Caco-2 (cell line): Measurements from ENCODE around the gene DGKI. TPM values are rescaled to one million over a fixed set of nuclear protein-coding genes. Genes with fewer than 3 reads are reported as not detected.

Source experiments
- BruUV-seq: library from RNA; stranded (reverse); fragments of 400-500 nt; replicated peaks from 2 replicates; lab custom pipeline; 2021; lab: Mats Ljungman, UMichigan
- CTCF ChIA-PET: fragments of 300-600 bp; sonication (Branson Sonifier 250); formaldehyde crosslinking; loops from one replicate; lab custom pipeline; 2022; ENCODE audit warnings: antibody characterized with exemption; lab: Charles Lee
- POLR2A ChIA-PET: fragments of 300-600 bp; sonication (Branson Sonifier 250); formaldehyde crosslinking; loops from one replicate; lab custom pipeline; 2022; ENCODE audit warnings: antibody characterized with exemption; lab: Charles Lee
- DNase-seq, 2 experiments: peaks; one replicate each; pipeline versions ENCODE4 v3.0.0 to v3.0.0-alpha.2; 2020 to 2022
- H3K27me3 ChIP-seq: replicated peaks from 2 replicates; pipeline ENCODE4 v1.6.0; 2011; ENCODE audit warnings: low read length; ENCODE audit not compliant: control insufficient read depth, insufficient read depth
- H3K36me3 ChIP-seq: 2 replicates; pipeline ENCODE4 v1.5.1; 2011; ENCODE audit warnings: low read length; ENCODE audit not compliant: control insufficient read depth, insufficient read depth
- H3K4me1 ChIP-seq: fragments of 250-450 bp; sonication (Bioruptor Pico); 2 replicates; pipeline ENCODE4 v1.5.1; 2020; ENCODE audit warnings: mild to moderate bottlenecking
- H3K4me3 ChIP-seq: 2 replicates; pipeline ENCODE4 v1.5.1; 2011; ENCODE audit warnings: low read depth, mild to moderate bottlenecking, control low read depth, low read length
- H3K9me3 ChIP-seq: fragments of 250-450 bp; sonication (Bioruptor Pico); 2 replicates; pipeline ENCODE4 v1.5.1; 2020; ENCODE audit warnings: mild to moderate bottlenecking, moderate library complexity
- H3K27ac Mint-ChIP-seq: one replicate; pipeline ENCODE4 v1.8.0; 2022; ENCODE audit warnings: mixed read lengths; ENCODE audit not compliant: unreplicated experiment
- H3K27me3 Mint-ChIP-seq: one replicate; pipeline ENCODE4 v1.8.0; 2022; ENCODE audit warnings: mixed read lengths; ENCODE audit not compliant: insufficient read depth, unreplicated experiment
- H3K36me3 Mint-ChIP-seq: one replicate; pipeline ENCODE4 v1.8.0; 2022; ENCODE audit warnings: mild to moderate bottlenecking, mixed read lengths; ENCODE audit not compliant: insufficient read depth, unreplicated experiment
- H3K4me1 Mint-ChIP-seq: one replicate; pipeline ENCODE4 v1.8.0; 2022; ENCODE audit warnings: low read depth, mixed read lengths; ENCODE audit not compliant: unreplicated experiment
- H3K4me3 Mint-ChIP-seq: one replicate; pipeline ENCODE4 v1.8.0; 2022; ENCODE audit warnings: mild to moderate bottlenecking, moderate library complexity, mixed read lengths; ENCODE audit not compliant: unreplicated experiment
- H3K9me3 Mint-ChIP-seq: one replicate; pipeline ENCODE4 v1.8.0; 2022; ENCODE audit warnings: mixed read lengths; ENCODE audit not compliant: unreplicated experiment
- intact Hi-C: fragments of 100-400 bp; cut with micrococcal nuclease; formaldehyde crosslinking; loops from one replicate; pipeline ENCODE4 v1.10.0; 2022; ENCODE audit not compliant: unreplicated experiment
- total RNA-seq: library from RNA; stranded (reverse); gene quantifications from 2 replicates; pipeline ENCODE4 v1.2.3, GENCODE V29; 2022
- TF ChIP-seq, protein P1 (sequence below), 2 experiments: fragments of 200-600 bp in 1 of 2; IDR thresholded peaks; 1 replicate in 1 of 2; 2 replicates in 1 of 2; pipeline versions ENCODE4 v1.5.1 to v1.8.0; 2011 to 2022; ENCODE audit warnings: antibody characterized with exemption in 1 of 2, control low read depth in 1 of 2, inconsistent platforms in 1 of 2, low read depth in 1 of 2, low read length in 1 of 2, mild to moderate bottlenecking in 1 of 2, moderate library complexity in 1 of 2; ENCODE audit not compliant: insufficient read depth in 1 of 2, severe bottlenecking in 1 of 2, unreplicated experiment in 1 of 2

Gene DGKI
- total RNA-seq, 1 experiment from 2014 or later: 0.84 TPM

DNA sequence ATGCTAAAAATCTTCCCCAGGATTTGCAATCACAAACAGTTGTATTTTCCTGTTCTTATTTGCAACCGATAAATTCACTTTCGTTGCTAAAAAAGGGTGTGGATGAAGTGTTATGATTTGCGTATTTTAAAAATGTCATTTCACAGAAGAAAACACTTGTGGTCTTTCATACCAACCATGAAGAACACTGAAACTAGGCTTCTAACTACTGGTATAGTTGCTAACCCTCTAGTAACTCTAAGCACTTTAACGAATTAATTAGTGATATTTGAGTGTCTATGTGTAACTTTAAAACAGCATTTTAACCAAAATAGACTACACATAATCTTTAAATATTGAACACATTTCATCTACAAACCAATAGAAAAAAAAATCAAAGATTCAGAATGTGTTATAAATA lies 315.1 kb downstream of the DGKI start:
- CTCF ChIA-PET: no interaction called here
- Mint-ChIP-seq H3K27me3 (peaks cover 10% of the 10 kb centered on the region), H3K4me3 (no peak overlapping the region), H3K36me3 (no peaks in the 10 kb centered on the region), H3K4me1 (no peaks in the 10 kb centered on the region), H3K9me3 (no peaks in the 10 kb centered on the region), H3K27ac (no peak overlapping the region)
- Histone ChIP-seq H3K9me3 (no peaks in the 10 kb centered on the region), H3K36me3 (no peaks in the 10 kb centered on the region), H3K27me3 (no peaks in the 10 kb centered on the region), H3K4me1 (no peaks in the 10 kb centered on the region), H3K4me3 (no peak overlapping the region)
- TF ChIP-seq, protein P1, sequence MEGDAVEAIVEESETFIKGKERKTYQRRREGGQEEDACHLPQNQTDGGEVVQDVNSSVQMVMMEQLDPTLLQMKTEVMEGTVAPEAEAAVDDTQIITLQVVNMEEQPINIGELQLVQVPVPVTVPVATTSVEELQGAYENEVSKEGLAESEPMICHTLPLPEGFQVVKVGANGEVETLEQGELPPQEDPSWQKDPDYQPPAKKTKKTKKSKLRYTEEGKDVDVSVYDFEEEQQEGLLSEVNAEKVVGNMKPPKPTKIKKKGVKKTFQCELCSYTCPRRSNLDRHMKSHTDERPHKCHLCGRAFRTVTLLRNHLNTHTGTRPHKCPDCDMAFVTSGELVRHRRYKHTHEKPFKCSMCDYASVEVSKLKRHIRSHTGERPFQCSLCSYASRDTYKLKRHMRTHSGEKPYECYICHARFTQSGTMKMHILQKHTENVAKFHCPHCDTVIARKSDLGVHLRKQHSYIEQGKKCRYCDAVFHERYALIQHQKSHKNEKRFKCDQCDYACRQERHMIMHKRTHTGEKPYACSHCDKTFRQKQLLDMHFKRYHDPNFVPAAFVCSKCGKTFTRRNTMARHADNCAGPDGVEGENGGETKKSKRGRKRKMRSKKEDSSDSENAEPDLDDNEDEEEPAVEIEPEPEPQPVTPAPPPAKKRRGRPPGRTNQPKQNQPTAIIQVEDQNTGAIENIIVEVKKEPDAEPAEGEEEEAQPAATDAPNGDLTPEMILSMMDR (IDR thresholded peaks at IDR 0.05; ENCODE audit: insufficient read depth in 1 of 2, low read depth in 1 of 2, low read length in 1 of 2, severe bottlenecking in 1 of 2, unreplicated experiment in 1 of 2): no peak
- POLR2A ChIA-PET: no interaction called here
- no peak for DNase-seq
- intact Hi-C loops: no loop called here
- no TSS peak for BruUV-seq

DNA sequence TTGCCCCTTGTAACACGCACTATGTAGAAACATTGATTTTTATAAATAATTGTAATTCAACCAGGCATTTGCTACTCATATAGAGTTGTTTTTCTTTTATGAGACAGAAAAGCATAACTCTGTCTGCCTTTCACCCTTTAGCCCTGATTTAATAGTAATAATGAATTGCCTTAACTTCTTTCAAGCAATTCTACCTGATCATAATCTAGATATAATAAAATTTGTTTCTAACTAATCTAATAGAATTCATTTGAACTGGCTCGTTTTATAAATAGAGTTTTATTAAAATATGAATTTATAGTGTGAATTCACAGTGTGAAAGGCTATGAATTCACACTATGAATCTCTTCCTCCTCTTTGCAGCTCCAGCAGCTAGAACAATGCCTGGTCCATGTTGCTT lies 319.1 kb downstream of the DGKI start:
- Histone ChIP-seq H3K36me3 (no peaks in the 10 kb centered on the region), H3K9me3 (no peaks in the 10 kb centered on the region), H3K4me3 (no peak overlapping the region), H3K27me3 (no peaks in the 10 kb centered on the region), H3K4me1 (no peaks in the 10 kb centered on the region)
- no TSS peak for BruUV-seq
- Mint-ChIP-seq H3K9me3 (no peaks in the 10 kb centered on the region), H3K27me3 (peaks cover 21% of the 10 kb centered on the region), H3K27ac (no peak overlapping the region), H3K4me1 (no peaks in the 10 kb centered on the region), H3K4me3 (no peak overlapping the region), H3K36me3 (no peaks in the 10 kb centered on the region)
- no peak for DNase-seq
- POLR2A ChIA-PET: no interaction called here
- CTCF ChIA-PET: no interaction called here
- TF ChIP-seq, protein P1 (IDR thresholded peaks at IDR 0.05; ENCODE audit: insufficient read depth in 1 of 2, low read depth in 1 of 2, low read length in 1 of 2, severe bottlenecking in 1 of 2, unreplicated experiment in 1 of 2): no peak
- intact Hi-C loops: no loop called here

DNA sequence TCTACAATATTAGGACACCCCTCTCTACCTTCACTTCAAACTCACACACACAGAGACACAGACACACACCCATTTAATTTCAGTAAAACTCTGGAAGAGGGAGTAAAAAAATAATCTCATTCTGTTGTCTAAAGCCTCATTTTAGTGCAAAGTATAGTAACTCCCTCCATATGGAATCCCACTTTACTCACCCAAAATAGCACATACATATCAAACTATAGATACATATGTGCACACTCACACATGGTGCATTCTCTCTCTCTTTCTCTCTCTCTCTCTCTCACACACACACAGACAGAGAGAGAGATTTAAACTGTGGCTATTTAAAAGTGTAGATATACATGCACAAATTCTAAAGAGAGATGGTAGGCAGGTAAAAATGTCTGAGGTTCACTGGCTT lies 323.6 kb downstream of the DGKI start:
- TF ChIP-seq, protein P1 (IDR thresholded peaks at IDR 0.05; ENCODE audit: insufficient read depth in 1 of 2, low read depth in 1 of 2, low read length in 1 of 2, severe bottlenecking in 1 of 2, unreplicated experiment in 1 of 2): no peak
- Histone ChIP-seq H3K27me3 (no peaks in the 10 kb centered on the region), H3K9me3 (no peaks in the 10 kb centered on the region), H3K36me3 (no peaks in the 10 kb centered on the region), H3K4me1 (no peaks in the 10 kb centered on the region), H3K4me3 (no peak overlapping the region)
- DNase-seq: no peak
- intact Hi-C loops: no loop called here
- Mint-ChIP-seq H3K36me3 (no peaks in the 10 kb centered on the region), H3K27me3 (peaks cover 16% of the 10 kb centered on the region), H3K4me1 (no peaks in the 10 kb centered on the region), H3K9me3 (no peaks in the 10 kb centered on the region), H3K4me3 (no peak overlapping the region), H3K27ac (no peak overlapping the region)
- BruUV-seq: no TSS peak
- ChIA-PET POLR2A (no interaction called here), CTCF (no interaction called here)
